Lung (tissue), 12 donors: ENCODE results near the gene SYNGR1. TPM values are rescaled to one million over a fixed set of nuclear protein-coding genes. Genes with fewer than 3 reads are reported as not detected.
A peak's percentile ranks its signal among the peaks of the same experiment; 100 is the strongest.

Experiments
- ATAC-seq: fragments of 200-7000 bp; cut with Tn5 transposase; one replicate; pipeline ENCODE4 v1.9.1; 2020; ENCODE audit warnings: moderate number of reproducible peaks; ENCODE audit not compliant: insufficient read depth, low FRiP score
- DNase-seq, 3 donors: peaks; one replicate each; pipeline ENCODE4 v3.0.0-alpha.2; 2013 to 2017
- H3K27ac ChIP-seq, 2 donors: one replicate each; pipeline ENCODE4 v1.5.1; 2013; ENCODE audit warnings: mild to moderate bottlenecking in 2 of 2, moderate library complexity in 2 of 2, control low read depth in 1 of 2, inconsistent platforms in 1 of 2, low read depth in 1 of 2, low read length in 1 of 2
- H3K27me3 ChIP-seq, 3 donors: one replicate each; pipeline ENCODE4 v1.5.1; 2013; ENCODE audit warnings: low read length in 2 of 3; ENCODE audit not compliant: control insufficient read depth in 3 of 3, insufficient read depth in 3 of 3
- H3K36me3 ChIP-seq, 4 donors: one replicate each; pipeline ENCODE4 v1.5.1; 2013; ENCODE audit warnings: low read length in 4 of 4, mild to moderate bottlenecking in 1 of 4, moderate library complexity in 1 of 4; ENCODE audit not compliant: control insufficient read depth in 4 of 4, insufficient read depth in 4 of 4
- H3K4me1 ChIP-seq, 5 donors: one replicate each; pipeline ENCODE4 v1.5.1; 2013; ENCODE audit warnings: low read length in 5 of 5, mild to moderate bottlenecking in 2 of 5, moderate library complexity in 1 of 5; ENCODE audit not compliant: control insufficient read depth in 5 of 5, insufficient read depth in 5 of 5
- H3K4me3 ChIP-seq: one replicate; pipeline ENCODE4 v1.5.1; 2013; ENCODE audit warnings: mild to moderate bottlenecking, control low read depth, moderate library complexity
- H3K9ac ChIP-seq, 2 donors: one replicate each; pipeline ENCODE4 v1.5.1; 2013; ENCODE audit warnings: low read length in 2 of 2, control low read depth in 1 of 2; ENCODE audit not compliant: insufficient read depth in 1 of 2
- H3K9me3 ChIP-seq, 4 donors: one replicate each; pipeline ENCODE4 v1.5.1; 2013; ENCODE audit warnings: low read length in 3 of 4, mild to moderate bottlenecking in 1 of 4, moderate library complexity in 1 of 4; ENCODE audit not compliant: control insufficient read depth in 4 of 4, insufficient read depth in 3 of 4
- WGBS, 2 donors: extraction: QIAGEN DNeasy Blood & Tissue Kit; methylation state at CpG; one replicate each; pipeline ENCODE4 v1.1.7; 2013; 5-methylcytosine and 5-hydroxymethylcytosine counted together
- polyA plus RNA-seq, 2 donors: library from polyadenylated mRNA; stranded (reverse); fragments of 200-250 nt; gene quantifications; one replicate each; pipeline ENCODE4 v1.2.1, GENCODE V29; 2013
- total RNA-seq, 2 donors: library from RNA; depleted of rRNA in 1 of 2; stranded (reverse); fragments of >200 nt in 1 of 2; gene quantifications; one replicate each; pipeline ENCODE4 v1.2.1, GENCODE V29; 2014 to 2021
- TF ChIP-seq, protein P1 (sequence below): IDR thresholded peaks from 2 replicates; pipeline ENCODE4 v1.5.1; 2012; ENCODE audit warnings: mild to moderate bottlenecking; ENCODE audit errors: control extremely low read depth, extremely low read depth
- donor health status: control.
- donor health status: control.
- donor health status: Bipolar disorder and iron deficiency.
- donor health status: healthy.
- donor health status: DM: yes; HTN: yes; CAD: no.

The SYNGR1 gene
- total and polyA plus RNA-seq, 4 donors = 3.5 to 13.3 (median 5.5) TPM

GRCh38 chr22:39309364-39309861 is 40.4 kb upstream of the SYNGR1 start:
- TF ChIP-seq, protein P1, sequence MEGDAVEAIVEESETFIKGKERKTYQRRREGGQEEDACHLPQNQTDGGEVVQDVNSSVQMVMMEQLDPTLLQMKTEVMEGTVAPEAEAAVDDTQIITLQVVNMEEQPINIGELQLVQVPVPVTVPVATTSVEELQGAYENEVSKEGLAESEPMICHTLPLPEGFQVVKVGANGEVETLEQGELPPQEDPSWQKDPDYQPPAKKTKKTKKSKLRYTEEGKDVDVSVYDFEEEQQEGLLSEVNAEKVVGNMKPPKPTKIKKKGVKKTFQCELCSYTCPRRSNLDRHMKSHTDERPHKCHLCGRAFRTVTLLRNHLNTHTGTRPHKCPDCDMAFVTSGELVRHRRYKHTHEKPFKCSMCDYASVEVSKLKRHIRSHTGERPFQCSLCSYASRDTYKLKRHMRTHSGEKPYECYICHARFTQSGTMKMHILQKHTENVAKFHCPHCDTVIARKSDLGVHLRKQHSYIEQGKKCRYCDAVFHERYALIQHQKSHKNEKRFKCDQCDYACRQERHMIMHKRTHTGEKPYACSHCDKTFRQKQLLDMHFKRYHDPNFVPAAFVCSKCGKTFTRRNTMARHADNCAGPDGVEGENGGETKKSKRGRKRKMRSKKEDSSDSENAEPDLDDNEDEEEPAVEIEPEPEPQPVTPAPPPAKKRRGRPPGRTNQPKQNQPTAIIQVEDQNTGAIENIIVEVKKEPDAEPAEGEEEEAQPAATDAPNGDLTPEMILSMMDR = no peak
- Histone ChIP-seq H3K9ac (no peak overlapping the region), H3K36me3 (peaks cover 9 to 31% (median 25%) of the 10 kb centered on the region in 4 donors), H3K27me3 (no peaks in the 10 kb centered on the region), H3K9me3 (no peaks in the 10 kb centered on the region), H3K4me1 (peaks cover 0 to 13% (median 0%) of the 10 kb centered on the region in 5 donors), H3K27ac (peak overlapping the region in 1 of 2 donors; percentile 71), H3K4me3 (no peak overlapping the region)
- WGBS, 2 donors = 75 to 81% methylated on average over 18 of the region's 18 CpGs
- ATAC-seq (no peak), DNase-seq (no peak)

DNA sequence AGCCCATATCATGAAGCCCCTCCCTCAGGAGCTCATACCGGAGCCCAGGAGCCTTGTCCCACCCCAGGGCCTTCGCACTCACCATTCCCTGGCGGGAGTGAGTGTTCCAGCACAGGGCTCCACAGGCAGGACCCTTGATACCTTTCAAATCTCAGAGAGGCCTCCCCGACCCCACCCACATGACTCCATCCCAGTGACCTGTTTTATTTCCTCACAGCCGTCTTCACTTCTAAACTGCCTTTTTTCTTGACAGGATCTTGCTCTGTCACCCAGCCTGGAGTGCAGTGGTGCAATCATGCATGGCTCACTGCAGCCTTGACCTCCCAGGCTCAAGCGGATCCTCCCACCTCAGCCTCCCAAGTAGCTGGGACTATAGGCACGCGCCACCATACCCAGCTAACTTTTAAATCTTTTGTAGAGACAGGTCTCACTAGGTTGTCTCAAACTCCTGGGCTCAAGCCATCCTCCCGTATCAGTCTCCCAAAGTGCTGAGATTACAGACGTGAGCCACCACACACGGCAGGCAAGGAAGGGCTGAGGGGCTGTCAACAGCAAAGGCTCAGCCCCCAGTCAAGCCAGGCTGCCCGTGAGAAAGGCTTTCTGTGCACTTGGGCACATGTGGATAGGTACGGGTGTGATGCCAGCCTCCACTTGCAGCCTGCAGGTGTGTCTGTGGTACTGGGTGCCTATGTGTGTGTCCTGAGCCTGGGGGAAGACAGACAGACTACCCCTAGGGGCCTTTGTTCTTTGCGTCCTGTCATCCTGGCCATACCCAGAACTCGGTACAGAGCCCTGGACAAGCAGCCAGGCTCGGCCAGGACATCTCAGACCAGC is 39.7 kb upstream of the SYNGR1 start:
- no peaks in the 10 kb centered on the region for H3K27me3 ChIP-seq
- no peaks in the 10 kb centered on the region for H3K9me3 ChIP-seq
- ATAC-seq (no peak), DNase-seq (no peak)
- H3K4me1 ChIP-seq = peaks cover 0 to 13% (median under 1%) of the 10 kb centered on the region in 5 donors
- no peak overlapping the region for H3K4me3 ChIP-seq
- 74 to 81% methylated on average over 16 of the region's 16 CpGs for WGBS, 2 donors
- H3K27ac ChIP-seq = peak overlapping the region in 1 of 2 donors; percentile 52
- TF ChIP-seq, protein P1 = no peak
- H3K36me3 ChIP-seq = peaks cover 12 to 37% (median 32%) of the 10 kb centered on the region in 4 donors
- H3K9ac ChIP-seq = no peak overlapping the region

DNA sequence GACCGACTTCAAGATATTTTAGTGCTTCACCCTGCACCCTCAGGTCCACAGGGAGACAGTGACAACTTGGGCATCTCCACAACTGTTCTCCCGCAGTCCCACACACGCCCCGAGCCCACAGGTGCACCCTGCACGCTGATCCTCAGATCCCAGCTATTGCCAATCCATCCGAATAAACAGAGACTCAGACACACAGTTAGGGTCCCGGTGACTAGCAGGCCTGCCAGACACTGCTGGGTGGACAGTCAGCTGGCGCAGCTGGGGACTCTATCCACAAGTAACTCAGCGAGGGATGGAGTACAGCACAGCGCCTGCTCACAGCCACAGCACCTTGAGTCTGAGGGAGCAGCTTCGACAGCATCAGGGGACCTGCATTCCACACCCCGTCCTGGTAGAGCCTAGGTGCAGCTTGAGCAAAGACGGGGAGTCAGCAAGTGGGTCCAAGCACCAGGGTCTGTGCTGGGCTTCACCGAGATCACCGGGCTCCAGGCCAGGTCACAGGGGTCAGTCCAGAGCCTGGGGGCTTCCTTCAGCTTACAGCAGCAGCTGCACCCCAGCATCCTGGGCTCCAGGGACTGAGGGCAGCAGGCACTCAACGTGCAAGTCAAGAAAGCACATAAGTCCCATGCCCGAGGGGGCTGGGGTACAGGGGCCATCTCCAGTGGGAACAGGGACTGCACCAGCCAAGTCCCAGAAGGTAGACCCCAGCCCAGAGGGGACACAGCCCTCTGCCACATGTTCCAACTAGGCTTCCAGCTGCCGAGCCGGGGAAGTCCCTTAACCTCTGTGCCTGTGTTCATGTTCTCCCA is 38.0 kb upstream of the SYNGR1 start:
- H3K4me1 ChIP-seq = peaks cover 2 to 16% (median 4%) of the 10 kb centered on the region in 5 donors
- H3K36me3 ChIP-seq = peaks cover 18 to 53% (median 44%) of the 10 kb centered on the region in 4 donors
- no peak for DNase-seq
- TF ChIP-seq, protein P1 = no peak
- no peak overlapping the region for H3K27ac ChIP-seq
- no peak for ATAC-seq
- no peak overlapping the region for H3K4me3 ChIP-seq
- no peaks in the 10 kb centered on the region for H3K27me3 ChIP-seq
- WGBS, 2 donors = 90 to 91% methylated on average over 19 of the region's 19 CpGs
- no peaks in the 10 kb centered on the region for H3K9me3 ChIP-seq
- H3K9ac ChIP-seq = no peak overlapping the region
